AG09319 (cell line): ENCODE measurements around the gene GULP1.

Source experiments
- DNase-seq: peaks from one replicate; pipeline ENCODE4 v3.0.0-alpha.2; 2010; ENCODE audit warnings: low read depth; ENCODE audit errors: extremely low read depth
- CTCF ChIP-seq: IDR thresholded peaks from 2 replicates; pipeline ENCODE4 v1.5.1; 2011; ENCODE audit warnings: low read depth, mild to moderate bottlenecking, inconsistent platforms, low read length, moderate library complexity

GULP1 gene

DNA sequence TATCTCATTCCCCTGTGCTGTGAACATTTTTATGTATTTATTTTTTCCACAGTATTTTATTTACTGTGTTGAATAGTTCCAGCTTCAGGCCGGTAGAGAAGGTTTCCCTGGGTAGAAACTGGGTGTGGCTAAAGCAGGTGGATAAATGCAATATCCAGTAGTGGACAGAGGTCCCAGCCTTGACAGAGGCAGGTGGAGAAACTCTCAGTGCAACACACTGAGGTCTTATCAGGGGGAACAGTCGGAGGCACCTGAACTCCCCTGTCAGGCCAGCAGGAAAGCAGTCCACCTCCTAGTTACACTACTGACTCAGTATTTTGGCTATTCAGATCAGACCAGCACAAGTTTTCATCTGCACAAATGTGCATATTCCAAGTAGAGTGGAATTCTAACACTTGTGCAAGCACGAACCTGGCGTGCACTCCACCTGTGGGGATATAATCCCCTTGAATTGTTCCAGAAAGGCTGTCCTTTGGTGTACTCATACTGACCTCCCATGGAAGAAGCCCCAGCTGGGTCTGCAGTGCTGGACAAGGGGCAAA, 103.3 kb downstream of the GULP1 start:
- DNase-seq, result no peak
- TF ChIP-seq CTCF, result no peak

GRCh38 chr2:188395903-188396689, 104.4 kb downstream of the GULP1 start:
- no peak for DNase-seq
- TF ChIP-seq CTCF, result no peak

- DNase-seq, result no peak
- no peak for TF ChIP-seq CTCF
Observed at GRCh38 chr2:188399159-188399558, 107.5 kb downstream of the GULP1 start.

GRCh38 chr2:188403676-188404075, 112.0 kb downstream of the GULP1 start:
- TF ChIP-seq CTCF, result no peak
- no peak for DNase-seq

GRCh38 chr2:188404341-188405004, 112.8 kb downstream of the GULP1 start:
- DNase-seq, result no peak

DNA sequence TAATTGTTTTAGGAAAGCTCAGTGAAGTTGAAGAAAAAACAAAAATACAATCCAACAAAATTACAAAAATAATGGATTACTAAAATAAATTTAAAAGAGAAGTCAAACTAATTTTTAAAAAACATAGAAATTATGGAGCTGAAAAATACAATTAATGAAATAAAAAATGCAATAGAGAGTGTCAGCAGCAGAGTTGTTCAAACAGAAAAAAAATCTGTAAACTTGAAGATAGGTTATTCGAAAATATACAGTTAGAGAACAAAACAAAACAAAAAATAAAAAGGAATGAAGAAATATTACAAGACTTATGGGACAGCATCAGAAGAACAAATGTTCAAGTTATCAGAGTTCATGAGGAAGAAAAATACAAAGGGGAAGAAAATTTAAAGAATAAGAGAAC, 114.7 kb downstream of the GULP1 start:
- no peak for TF ChIP-seq CTCF
- DNase-seq, result no peak

More at GRCh38 chr2:188404341-188405004, 112.8 kb downstream of the GULP1 start:
- TF ChIP-seq CTCF, result no peak
